Erythroblast (primary cell): ENCODE measurements around the gene PLXNA1.
A peak's percentile ranks its signal among the peaks of the same experiment; 100 is the strongest.

ENCODE experiments used
- DNase-seq, 2 experiments: peaks; one replicate each; lab custom pipeline; 2025; lab: John Stamatoyannopoulos, UW
- GATA1 ChIP-seq: IDR thresholded peaks from 2 replicates; pipeline ENCODE4 v1.6.1; 2011; ENCODE audit warnings: low read depth, mild to moderate bottlenecking, control low read depth, low read length, moderate library complexity
- POLR2A ChIP-seq: IDR thresholded peaks from 2 replicates; pipeline ENCODE4 v1.6.1; 2011; ENCODE audit warnings: mild to moderate bottlenecking, low read length

Gene PLXNA1

DNA sequence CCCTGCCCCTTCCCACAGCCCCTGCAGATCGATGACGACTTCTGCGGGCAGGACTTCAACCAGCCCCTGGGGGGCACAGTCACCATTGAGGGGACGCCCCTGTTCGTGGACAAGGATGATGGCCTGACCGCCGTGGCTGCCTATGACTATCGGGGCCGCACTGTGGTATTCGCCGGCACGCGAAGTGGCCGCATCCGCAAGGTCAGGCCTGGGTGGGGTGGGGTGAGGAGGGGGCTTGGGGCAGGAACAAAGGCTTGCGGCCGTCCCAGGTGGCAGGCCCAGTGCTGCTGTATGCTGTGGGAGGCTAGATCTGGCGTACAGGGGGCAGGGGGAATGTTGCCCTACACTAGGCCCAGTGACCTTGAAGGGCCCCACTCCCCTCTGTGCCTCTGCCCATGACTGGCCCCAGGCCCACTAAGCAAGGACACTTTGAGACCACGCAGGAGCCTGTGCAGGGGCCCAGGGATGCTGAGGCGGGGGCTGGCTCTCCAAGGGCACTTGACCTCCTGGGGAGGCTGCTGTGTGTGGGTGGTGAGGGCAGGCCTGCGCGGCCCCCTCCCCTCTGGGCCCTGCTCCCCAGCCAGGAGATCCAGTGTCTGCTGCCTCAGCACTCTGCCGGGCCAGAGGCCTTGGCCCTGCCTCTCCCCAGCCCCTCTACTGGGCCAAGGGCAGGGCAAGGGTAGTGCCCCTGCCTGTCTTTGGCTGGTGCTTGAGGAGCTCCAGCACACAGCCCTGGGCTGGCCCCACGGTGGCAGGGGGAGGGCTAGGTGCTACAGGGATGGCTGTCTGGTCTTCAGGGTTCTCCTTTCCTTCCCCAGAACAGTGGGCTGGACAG, 8.7 kb downstream of the PLXNA1 start:
- TF ChIP-seq POLR2A (no peak), GATA1 (no peak)
- DNase-seq = no peak

DNA sequence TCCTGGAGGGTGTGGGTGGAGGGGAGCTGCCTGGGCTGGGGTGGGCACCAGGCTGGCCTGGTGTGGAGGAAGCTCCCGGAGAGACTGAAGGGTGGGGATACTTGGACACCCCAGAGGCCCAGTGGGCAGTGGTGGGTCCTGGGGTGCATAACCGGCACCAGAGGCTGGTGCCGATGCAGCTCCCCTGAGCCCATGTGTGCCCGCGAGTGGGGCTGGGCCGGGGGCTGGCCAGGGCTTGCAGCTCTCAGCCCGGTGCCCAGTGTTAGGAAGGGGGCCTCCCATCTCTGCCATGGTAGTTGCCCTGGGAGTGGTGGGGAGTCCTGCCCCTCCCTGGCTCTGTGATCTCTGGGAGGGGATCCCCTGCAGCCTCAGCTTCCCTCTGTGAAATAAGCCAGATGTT, 9.3 kb downstream of the PLXNA1 start:
- no peak for DNase-seq
- no peak for TF ChIP-seq POLR2A
- no peak for TF ChIP-seq GATA1

- TF ChIP-seq GATA1 = no peak
- TF ChIP-seq POLR2A = no peak
- no peak for DNase-seq
Measured at GRCh38 chr3:126992776-126993175, 9.9 kb downstream of the PLXNA1 start.

DNA sequence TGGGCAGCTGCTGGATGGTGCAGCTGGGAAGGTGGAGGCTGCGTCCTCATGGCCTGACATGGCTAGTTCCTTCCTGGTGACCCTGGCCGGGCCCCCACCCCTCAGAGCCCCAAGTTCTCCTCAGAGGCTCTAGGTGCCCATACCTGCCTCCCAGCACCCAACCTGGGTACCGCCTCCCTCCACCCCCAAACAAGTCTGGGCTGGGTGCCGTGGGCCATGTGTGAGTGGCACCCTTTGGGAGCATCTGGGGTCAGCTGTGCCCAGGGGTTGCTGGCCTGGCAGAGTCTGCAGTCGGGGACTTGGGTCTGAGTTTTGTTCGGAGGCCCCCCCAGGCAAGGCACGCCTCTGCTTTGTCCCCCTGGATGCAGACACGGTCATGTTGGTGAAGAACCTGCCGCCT, 10.5 kb downstream of the PLXNA1 start:
- no peak for DNase-seq
- TF ChIP-seq GATA1 (no peak), POLR2A (no peak)

DNA sequence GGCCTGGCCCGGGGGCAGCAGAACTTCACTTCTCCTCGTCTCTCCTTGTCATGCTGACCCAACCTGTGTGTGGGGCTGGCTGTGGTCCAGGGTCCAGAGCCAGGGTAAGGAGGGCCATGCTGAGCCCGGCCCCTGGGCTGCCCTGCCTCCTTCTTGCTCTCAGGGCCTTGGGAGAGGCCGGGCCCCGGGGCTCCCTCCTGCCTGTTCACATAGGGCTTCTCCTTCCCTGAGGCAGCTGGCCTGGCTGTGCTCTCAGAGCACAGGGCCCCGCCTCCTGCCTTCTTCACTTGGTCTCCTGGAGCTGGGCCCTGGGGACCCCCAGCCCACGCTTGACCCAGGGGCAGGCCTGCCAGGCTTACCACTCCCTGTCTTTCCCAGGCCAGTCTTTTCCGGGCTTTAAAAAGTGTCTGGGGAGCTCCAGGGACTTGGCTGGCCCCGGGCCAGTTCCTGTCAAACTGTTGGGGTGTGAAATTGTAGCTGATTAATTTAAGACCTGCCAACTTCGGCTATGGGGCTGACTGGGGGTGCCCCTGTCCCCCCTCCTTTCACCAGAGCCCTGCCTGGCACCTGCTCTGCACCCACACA, 11.8 kb downstream of the PLXNA1 start:
- no peak for DNase-seq
- TF ChIP-seq POLR2A (no peak), GATA1 (no peak)

GRCh38 chr3:126995254-126995780, 12.4 kb downstream of the PLXNA1 start:
- no peak for DNase-seq
- no peak for TF ChIP-seq POLR2A
- no peak for TF ChIP-seq GATA1

DNA sequence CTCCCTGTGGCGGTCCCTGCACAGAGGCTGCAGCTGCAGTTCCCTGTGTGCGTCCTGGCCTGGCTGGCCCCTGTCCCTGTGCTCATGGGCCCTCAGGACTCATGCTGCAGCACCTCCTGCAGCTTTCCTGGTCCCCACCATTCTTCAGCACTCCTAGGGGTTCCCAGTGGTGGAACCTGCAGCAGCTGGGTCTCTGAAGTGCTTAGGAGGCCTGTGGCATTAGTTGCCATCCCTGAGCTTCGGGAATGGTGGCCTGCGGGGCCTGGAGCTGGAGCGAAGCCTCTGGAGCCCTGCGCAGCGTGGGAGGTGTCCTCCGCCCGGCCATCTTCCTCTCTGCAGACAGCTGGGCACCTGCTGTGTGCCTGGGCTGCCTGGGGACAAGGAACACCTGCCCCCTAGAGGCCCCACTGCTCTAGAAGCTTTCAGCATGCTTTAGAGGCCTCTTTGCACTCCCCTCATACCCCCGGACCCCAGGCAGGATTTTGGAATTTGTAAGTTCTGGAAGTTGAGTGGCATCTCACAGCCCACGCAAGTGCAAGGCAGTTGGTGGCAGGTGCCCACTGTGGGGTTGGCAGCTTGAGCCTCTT, 13.1 kb downstream of the PLXNA1 start:
- peak in 1 of 2 experiments; percentile 21 for DNase-seq
- TF ChIP-seq GATA1 (no peak), POLR2A (no peak)

DNA sequence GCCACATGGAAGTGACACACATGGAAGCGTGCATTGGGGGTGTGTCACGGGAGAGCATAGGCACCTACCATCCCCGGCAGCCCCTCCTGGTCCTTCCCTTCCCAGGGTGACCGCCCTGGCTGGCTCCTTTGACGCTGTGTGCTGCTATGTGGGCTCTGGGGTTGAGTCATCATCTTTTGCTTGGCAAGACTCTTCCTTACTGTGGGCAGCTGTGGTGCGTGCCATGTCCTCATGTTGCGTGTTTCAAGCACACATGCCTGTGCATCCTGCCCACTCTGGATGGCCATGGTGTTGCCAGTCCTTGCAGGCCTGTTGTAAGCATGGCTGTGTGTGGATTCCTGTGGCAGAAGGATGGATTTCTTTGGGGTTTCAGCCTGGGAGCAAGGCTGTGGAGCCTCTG, 14.0 kb downstream of the PLXNA1 start:
- TF ChIP-seq GATA1 = no peak
- no peak for TF ChIP-seq POLR2A
- no peak for DNase-seq

- TF ChIP-seq POLR2A = no peak
- TF ChIP-seq GATA1 = no peak
- DNase-seq = no peak
Measured at GRCh38 chr3:126997455-126998038, 14.6 kb downstream of the PLXNA1 start.

GRCh38 chr3:126998320-126998719, 15.4 kb downstream of the PLXNA1 start:
- no peak for TF ChIP-seq POLR2A
- TF ChIP-seq GATA1 = no peak
- no peak for DNase-seq

DNA sequence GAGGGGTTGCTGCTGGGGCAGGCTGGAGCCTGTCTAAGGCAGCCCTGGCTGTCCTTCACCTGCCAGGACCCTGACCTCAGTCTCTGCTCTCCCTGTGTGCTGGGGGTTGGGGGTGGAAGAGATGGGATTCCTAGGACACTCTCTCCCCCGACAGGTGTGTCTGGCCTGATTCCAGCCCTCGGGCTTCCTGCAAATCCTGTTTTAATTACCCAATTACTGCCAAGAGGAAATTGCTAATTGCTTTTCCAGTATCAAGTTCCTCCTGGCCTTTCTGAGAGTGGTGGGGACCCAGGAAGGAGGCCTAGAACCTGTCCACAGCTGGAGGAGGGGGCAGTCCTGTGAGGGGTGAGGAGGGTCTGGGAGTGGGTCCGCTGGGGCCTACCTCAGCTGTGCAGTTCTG, 15.8 kb downstream of the PLXNA1 start:
- TF ChIP-seq POLR2A = no peak
- no peak for TF ChIP-seq GATA1
- DNase-seq = no peak

GRCh38 chr3:126999383-126999782, 16.5 kb downstream of the PLXNA1 start:
- DNase-seq = no peak
- TF ChIP-seq POLR2A (no peak), GATA1 (no peak)

- no peak for DNase-seq
- TF ChIP-seq GATA1 = no peak
- TF ChIP-seq POLR2A = no peak
Measured at GRCh38 chr3:127000119-127000518, 17.2 kb downstream of the PLXNA1 start.

DNA sequence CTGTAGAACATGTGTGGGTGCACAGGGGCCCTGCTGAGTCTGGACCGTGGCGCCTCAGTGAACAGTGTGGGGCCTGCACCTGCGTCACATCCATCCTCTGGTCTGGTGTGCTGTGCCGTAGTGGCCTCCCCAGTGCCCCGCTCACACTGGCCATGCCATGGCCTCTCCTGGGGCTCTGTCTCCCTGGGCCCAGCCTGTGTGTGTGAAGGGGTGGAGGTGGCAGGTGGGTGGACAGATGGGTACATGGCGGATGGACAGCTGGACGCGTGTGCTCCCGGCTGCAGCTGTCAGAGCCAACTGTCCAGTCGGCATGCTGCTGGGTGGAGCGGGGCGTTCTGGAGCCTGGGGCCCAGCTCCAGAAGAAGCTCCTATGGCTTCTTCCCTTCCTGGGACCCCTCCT, 17.8 kb downstream of the PLXNA1 start:
- DNase-seq = no peak
- no peak for TF ChIP-seq GATA1
- TF ChIP-seq POLR2A = no peak
